ENCODE measurements around the gene GOLPH3.
A peak's percentile ranks its signal among the peaks of the same experiment; 100 is the strongest.
"Not testable (repeated sequence)": the region's sequence is repeated elsewhere in the genome, so short reads cannot be mapped to it uniquely, and the experiment has no call there.

Gene GOLPH3

GRCh38 chr5:32174011-32174870, at the start of gene GOLPH3:
Gene GOLPH3, minus strand, starts transcription at chr5:32174319. Its CDS starts 285 bp downstream, at chr5:32174034.
- peak; percentile 97 for DNase-seq (ENCODE audit: insufficient read length, low spot score)
- peak; percentile 94 for FAIRE-seq

GRCh38 chr5:32222723-32223470, 48.8 kb upstream of the GOLPH3 start:
- FAIRE-seq (no peak), DNase-seq (ENCODE audit: insufficient read length, low spot score) (no peak)

GRCh38 chr5:32217886-32218396, 43.8 kb upstream of the GOLPH3 start:
- DNase-seq (ENCODE audit: insufficient read length, low spot score): no peak
- no peak for FAIRE-seq

GRCh38 chr5:32214344-32214743, 40.2 kb upstream of the GOLPH3 start:
- not testable (repeated sequence) for DNase-seq (ENCODE audit: insufficient read length, low spot score); FAIRE-seq

GRCh38 chr5:32210151-32210550, 36.0 kb upstream of the GOLPH3 start:
- FAIRE-seq (no peak), DNase-seq (ENCODE audit: insufficient read length, low spot score) (no peak)

- not testable (repeated sequence) for DNase-seq (ENCODE audit: insufficient read length, low spot score); FAIRE-seq
Measured at GRCh38 chr5:32208837-32209236, 34.7 kb upstream of the GOLPH3 start.

- FAIRE-seq: no peak
- no peak for DNase-seq (ENCODE audit: insufficient read length, low spot score)
Measured at GRCh38 chr5:32207355-32207634, 33.2 kb upstream of the GOLPH3 start.

GRCh38 chr5:32206509-32207354, 32.6 kb upstream of the GOLPH3 start:
- no peak for DNase-seq (ENCODE audit: insufficient read length, low spot score)
- FAIRE-seq: no peak

GRCh38 chr5:32206053-32206452, 31.9 kb upstream of the GOLPH3 start:
- no peak for FAIRE-seq
- no peak for DNase-seq (ENCODE audit: insufficient read length, low spot score)

GRCh38 chr5:32202394-32202793, 28.3 kb upstream of the GOLPH3 start:
- FAIRE-seq (no peak), DNase-seq (ENCODE audit: insufficient read length, low spot score) (no peak)

GRCh38 chr5:32201122-32201753, 27.1 kb upstream of the GOLPH3 start:
- no peak for FAIRE-seq

GRCh38 chr5:32197032-32197431, 22.9 kb upstream of the GOLPH3 start:
- DNase-seq (ENCODE audit: insufficient read length, low spot score) (no peak), FAIRE-seq (no peak)

More at GRCh38 chr5:32201122-32201753, 27.1 kb upstream of the GOLPH3 start:
- no peak for DNase-seq (ENCODE audit: insufficient read length, low spot score)

- no peak for FAIRE-seq
- DNase-seq (ENCODE audit: insufficient read length, low spot score): no peak
Measured at GRCh38 chr5:32195265-32195664, 21.1 kb upstream of the GOLPH3 start.

GRCh38 chr5:32193591-32193990, 19.5 kb upstream of the GOLPH3 start:
- FAIRE-seq: no peak
- peak; percentile 77 for DNase-seq (ENCODE audit: insufficient read length, low spot score)

- peak; percentile 75 for FAIRE-seq
Measured at GRCh38 chr5:32190095-32190494, 16.0 kb upstream of the GOLPH3 start.

GRCh38 chr5:32187675-32188074, 13.6 kb upstream of the GOLPH3 start:
- FAIRE-seq (no peak), DNase-seq (ENCODE audit: insufficient read length, low spot score) (no peak)

More at GRCh38 chr5:32190095-32190494, 16.0 kb upstream of the GOLPH3 start:
- no peak for DNase-seq (ENCODE audit: insufficient read length, low spot score)

GRCh38 chr5:32182463-32183063, 8.4 kb upstream of the GOLPH3 start:
- FAIRE-seq (no peak), DNase-seq (ENCODE audit: insufficient read length, low spot score) (no peak)

- no peak for FAIRE-seq
- peak; percentile 56 for DNase-seq (ENCODE audit: insufficient read length, low spot score)
Measured at GRCh38 chr5:32173267-32174010, 680 bp downstream of the GOLPH3 start.

GRCh38 chr5:32172923-32173266, 1.2 kb downstream of the GOLPH3 start:
- DNase-seq (ENCODE audit: insufficient read length, low spot score) (no peak), FAIRE-seq (no peak)

Data from HTR-8/SVneo (cell line).